HL-60/S4 (cell line): ENCODE data around the gene ODAM.
"Not testable (repeated sequence)": the region's sequence is repeated elsewhere in the genome, so short reads cannot be mapped to it uniquely, and the experiment has no call there.

Experiments
- in situ Hi-C: fragments of 300-500 bp; cut with MboI; formaldehyde crosslinking; loops from 2 replicates; pipeline ENCODE4 v1.14.3; 2022; ENCODE audit warnings: low sequenced_read_pairs

The ODAM gene, protein sequence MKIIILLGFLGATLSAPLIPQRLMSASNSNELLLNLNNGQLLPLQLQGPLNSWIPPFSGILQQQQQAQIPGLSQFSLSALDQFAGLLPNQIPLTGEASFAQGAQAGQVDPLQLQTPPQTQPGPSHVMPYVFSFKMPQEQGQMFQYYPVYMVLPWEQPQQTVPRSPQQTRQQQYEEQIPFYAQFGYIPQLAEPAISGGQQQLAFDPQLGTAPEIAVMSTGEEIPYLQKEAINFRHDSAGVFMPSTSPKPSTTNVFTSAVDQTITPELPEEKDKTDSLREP

DNA sequence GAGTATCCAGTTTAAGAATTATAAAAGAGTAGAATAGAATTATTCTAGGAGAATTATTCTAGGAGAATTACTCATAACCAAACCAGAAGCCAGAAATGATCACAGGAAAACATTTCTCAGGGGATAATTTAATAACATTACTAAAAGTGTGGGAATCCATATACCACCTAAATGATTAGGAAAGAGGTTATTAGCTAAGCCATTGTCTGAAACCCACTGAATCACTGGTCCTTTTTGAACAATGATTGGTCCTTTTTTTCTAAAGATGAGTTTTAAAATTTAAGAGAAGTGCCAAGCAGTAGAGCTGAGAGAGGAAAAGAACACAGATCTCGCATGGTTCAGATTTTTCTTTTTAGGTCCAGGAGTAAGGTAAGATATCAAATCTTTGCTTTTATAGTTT lies at the start of gene ODAM:
TSS of gene ODAM (plus strand) at position 301 of the 400 bp plus-strand sequence. CDS start 819 bp downstream, outside the sequence.
- in situ Hi-C loops, result no loop called here

DNA sequence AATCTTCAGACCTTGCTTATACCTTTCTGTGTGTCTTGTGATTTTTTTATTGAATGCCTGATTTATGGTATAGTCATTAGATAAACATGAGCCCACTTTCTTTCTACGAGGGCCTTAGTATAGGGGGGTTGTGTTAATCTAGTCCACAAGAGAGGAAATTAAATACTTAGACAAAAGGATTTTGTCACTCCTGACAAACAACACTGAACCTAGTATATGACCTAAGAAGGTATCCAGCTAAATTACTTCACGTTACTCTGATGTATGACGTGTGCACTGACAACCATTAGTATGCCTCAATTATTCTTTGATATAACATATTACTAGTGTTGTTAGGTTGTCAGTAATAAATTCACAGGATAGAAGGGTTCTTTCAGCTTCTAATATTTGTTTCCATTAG lies 44.3 kb upstream of the ODAM start:
- in situ Hi-C loops, result no loop called here

DNA sequence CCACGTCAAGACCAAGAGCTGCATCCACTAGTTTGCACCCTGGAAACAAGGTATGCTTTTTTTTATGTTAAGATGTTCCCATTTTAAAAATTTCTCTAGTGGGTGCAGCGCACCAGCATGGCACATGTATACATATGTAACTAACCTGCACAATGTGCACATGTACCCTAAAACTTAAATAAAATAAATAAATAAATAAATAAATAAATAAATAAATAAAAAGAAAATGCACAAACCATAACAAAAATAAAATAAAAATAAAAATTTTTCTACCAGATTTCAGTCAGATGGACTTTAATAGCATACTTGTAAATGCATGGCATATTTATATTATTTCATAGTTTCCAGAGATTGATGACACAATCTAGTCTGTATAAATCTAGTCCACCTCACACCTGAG lies 43.4 kb upstream of the ODAM start:
- in situ Hi-C loops, result no loop called here

DNA sequence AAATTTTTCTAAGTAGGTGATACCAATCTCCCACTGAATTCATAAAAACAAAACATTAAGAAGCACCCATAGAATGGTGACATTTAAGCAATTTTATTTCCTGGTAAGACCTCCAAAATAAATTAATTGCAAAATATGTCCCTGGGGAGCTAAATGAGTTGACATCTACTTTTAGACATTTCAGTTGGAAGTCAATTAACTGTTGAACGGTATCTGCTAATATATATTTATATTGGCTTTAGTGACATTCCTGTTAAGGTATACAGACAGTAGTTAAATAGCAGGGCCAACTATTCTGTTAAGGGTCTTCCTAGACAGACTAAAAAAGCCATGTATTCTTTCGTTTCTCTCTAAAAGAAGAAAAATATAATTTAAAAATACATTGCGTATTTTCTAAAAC lies 41.6 kb upstream of the ODAM start, which contains the start of gene PRR27:
TSS of gene PRR27 (plus strand) at position 301 of the 400 bp plus-strand sequence. CDS start 139 bp downstream, outside the sequence.
- in situ Hi-C loops, result no loop called here

DNA sequence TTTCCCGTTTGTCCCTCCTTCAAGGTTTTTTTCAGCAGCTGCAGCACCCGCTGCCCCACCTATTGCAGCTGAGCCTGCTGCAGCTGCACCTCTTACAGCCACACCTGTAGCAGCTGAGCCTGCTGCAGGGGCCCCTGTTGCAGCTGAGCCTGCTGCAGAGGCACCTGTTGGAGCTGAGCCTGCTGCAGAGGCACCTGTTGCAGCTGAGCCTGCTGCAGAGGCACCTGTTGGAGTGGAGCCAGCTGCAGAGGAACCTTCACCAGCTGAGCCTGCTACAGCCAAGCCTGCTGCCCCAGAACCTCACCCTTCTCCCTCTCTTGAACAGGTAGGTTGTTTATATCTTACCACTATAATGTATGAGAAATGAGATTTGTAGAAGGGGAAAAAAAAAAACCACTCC lies 36.9 kb upstream of the ODAM start:
- in situ Hi-C loops, result no loop called here

DNA sequence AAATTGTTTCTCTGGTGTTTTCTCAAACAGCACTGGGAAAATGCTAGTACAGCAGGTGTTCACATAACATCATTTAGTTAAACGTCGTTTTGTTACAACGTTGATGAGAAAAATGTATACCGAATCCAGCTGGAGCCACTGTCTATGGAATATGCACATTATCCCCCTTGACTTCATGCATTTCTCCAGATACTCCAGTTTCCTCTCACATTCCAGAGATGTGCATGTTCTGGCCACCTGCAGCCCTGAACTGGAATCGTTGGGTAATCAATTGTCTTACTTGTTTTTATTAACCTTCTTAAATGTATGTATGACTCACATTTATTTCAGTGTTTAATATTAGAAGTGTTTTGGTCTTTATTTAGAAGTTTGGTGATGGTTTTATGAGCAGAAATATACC lies 18.4 kb upstream of the ODAM start:
- in situ Hi-C loops, result no loop called here

DNA sequence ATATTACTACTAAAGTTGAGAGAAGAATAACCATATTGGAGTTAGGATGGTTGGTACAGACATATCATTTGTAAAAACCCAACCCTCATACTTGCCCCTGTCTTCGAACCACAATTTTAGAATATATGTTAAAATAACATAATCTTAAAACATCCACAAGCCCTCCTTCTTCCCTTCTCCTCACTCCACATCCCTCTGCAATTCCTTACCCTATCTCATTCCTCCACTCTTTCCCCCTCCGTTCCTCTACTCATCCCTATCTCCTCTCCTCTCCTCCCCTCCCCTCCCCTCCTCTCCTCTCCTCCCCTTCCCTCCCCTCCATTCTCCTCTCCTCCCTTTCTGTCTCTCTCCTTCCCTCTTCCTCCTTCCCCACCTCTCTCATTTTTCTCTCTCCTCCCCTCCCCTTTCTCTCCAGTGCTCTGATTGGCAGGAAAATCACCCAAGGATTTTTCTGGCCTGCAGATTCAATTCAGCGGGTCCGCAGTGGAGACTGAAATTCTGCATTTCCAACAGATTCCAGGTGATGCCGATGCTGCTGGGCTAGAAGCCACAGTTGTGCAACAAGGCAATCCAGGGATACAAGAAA lies 17.4 kb upstream of the ODAM start:
- in situ Hi-C loops, result no loop called here

DNA sequence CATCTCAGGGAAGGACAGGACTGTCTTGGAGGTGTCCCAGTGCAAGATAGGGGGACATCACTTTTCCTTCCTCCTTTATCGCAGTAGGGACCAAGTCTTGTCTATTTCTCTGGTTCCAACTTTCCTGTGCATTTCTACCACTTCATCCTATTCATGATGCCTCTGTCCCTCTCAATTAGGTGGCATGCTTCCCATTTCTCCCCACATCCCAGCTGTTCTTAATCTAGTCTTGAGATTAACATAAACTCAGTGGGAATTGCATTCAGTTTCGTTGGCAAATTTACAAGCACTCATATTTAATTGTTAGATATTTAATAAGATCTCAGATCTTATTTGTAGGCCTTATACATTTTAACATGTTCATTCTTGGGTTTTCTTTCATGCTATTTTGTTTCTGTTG lies 15.7 kb upstream of the ODAM start:
- in situ Hi-C loops, result no loop called here

DNA sequence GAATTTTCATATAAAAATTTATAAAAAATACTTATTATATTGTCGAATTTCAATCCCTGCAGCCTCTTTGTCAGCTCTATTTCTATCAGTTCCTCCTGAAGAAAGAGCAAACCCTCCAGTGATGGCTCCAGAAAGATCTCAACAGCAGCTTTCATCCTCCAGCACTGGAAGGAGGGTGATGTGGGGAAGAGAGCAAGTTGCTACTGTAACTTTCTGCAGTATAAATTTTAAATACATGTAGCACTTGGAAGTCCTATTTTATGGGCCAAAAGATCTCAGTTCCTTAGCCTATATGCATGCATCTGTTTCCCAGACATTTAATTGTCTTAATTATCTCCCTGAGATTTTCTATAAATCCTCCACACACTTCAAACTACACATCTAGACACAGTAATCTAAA lies 13.7 kb upstream of the ODAM start:
- in situ Hi-C loops, result no loop called here

DNA sequence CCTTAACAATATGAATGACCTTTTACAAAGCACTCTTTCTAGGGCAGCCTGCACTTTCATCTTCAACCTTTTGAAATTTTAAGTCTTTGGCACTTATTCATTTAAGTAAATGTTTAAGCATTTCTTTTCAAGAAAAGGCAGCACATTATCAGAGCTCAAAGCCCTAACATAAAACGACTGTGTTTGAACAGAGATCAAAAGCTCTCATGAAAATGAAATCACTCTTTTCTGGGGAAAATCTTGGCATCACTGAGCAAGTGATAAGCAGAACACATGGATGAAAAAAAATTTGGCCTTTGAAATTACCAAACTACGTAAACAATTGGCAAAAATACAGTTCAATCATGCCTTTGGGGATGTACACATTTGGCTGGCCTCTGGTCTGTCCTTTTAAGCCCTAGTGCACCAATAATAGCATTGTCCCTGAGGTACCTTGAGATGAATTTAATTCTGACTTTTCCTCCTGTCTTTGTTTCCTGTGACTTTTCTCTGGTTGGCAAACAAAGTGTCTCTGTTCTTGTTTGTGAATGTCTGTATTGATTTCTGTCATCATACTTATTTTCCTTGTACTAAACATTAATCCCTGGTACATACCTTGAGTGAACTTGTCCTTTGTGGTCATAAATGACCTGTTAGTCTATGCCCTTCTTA lies 12.9 kb upstream of the ODAM start:
- in situ Hi-C loops, result no loop called here

DNA sequence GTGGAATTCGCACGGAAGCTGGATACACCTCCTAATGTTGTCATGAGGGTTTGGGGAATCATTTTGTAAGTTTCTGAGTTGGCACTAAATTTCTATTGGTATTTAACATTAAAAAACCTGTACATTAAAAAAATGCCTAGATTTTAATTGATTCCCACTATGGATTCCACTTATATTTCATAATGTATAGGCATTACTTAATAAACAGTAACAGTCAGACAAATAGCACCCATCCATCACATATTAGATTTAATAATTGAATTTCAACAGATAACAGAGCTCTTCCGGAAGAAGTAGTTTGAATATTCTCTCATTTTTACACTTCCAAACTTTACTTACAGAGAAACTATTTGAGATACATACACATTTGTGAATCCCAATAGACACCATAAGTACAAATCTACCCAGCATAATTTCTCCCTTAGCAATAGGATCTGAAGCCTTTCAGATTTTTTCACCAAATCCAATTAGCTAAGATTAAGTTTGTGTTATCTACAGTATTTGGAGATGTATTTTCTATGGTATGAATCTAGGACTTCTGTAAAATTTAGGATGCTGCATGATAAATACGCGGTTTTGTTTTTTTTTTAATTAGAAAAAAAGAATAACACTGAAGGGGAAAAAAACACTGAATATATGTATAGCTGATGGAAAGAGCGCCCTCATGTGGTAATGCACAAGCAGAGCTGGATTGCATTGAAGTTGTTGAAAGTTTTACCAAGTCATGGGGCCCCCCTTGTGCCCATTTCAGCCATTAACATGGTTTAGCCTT lies 12.2 kb upstream of the ODAM start:
- in situ Hi-C loops, result no loop called here

DNA sequence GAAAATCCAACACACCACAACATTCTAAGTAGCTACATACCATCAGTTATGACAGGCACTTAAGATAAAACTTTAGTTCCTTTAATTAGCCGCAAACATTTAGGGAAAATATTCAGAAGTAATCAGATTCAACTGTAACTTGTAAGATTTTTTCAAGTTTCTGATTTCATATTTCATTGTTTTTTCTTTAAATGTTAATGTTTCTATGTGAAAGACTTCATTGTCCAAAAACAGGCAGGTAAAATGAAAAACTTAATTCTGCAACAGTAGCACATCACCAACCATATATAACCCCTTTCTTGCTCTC lies 11.6 kb upstream of the ODAM start:
- in situ Hi-C loops, result no loop called here

DNA sequence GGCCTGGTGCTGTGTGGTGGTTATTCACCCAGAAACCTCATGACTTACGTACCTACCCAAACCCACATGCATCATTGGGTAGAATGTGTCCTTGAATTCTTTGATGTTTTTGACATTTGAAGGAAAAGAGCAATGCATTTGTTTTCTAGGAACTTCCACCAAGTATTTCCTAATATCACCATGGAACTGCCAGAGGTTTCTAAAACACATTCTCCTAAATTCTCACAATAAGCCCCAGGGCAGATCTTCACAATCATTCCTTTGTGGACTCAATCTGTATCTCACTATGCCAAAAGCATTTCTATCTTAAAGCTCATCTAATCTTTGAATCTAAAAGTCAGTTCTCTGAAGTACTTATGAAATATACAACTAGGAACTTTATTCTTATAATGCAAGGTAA lies 8.3 kb upstream of the ODAM start:
- in situ Hi-C loops, result no loop called here

DNA sequence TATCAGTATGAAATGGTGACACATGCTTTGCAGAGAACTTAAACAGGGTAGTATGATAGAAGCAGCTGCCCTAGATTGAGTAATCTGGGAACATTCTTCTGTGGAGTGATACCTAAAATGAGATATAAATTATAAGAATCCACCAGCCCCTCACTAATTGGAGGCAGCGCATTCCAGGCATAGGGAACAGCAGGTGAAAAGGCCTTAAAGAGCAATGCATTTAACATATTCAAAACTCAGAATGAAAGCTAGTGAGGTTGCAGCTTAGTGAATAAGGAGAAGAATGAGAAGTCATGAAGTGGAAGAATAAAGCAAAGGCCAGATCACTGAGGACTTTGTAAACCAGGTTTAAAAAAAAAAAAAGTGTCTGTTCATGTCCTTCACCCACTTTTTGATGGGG lies 4.9 kb upstream of the ODAM start:
- in situ Hi-C loops, result no loop called here

DNA sequence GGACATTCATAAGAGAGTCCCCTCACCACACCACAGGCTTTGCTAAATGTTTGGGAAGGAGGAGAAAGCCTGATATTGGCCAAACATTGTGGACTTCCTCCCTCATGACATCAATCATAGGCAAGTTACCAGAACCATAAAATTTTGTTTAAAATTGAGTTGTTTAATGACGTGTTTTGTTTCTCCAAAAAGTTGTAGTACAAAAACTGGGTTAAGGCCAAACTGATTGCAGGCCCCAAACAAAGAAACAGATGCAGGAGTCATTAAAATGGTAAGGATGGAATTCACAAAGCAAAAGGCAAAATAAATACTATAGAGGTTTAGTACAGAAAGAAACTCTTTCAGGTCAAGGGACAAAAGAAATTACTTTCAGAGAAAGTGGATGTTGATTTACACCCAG lies 3.9 kb upstream of the ODAM start:
- in situ Hi-C loops, result no loop called here

DNA sequence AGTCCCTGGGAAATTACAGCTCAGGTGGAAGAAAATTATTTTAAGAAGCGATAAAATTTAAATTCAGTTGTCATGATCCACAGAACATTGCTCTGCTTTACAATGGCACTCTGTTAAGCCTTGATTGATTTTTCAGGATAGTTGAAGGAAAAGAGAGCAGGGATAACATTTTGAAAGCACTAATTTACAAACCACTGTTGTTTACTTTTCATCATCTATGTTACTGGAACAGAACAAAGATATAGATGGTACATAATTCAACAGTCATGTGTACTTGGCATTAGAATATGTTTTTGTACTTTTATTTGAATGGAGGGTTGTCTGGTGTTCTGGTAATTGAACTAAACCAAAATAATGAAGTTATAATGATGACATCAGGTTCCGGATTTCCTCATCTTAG lies 2.6 kb upstream of the ODAM start:
- in situ Hi-C loops, result no loop called here

DNA sequence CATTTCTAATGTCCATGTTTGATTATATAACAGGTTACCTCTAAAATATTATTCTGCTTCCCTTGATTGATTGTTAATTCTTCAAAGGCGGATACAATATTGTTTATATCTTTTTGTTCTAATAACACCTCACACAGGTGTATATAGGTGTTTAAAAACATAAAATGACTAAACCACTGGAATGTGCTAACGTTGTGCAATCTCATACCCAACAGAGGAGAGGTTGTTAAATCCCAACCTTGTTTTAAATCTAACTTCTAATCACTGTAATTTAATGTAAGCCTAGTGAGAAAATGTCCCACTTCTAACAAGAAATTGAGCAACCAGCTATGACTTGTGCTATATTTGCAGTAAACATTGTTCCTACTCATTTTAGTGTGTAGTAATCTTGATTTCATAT lies 1.3 kb downstream of the ODAM start:
- in situ Hi-C loops, result no loop called here

DNA sequence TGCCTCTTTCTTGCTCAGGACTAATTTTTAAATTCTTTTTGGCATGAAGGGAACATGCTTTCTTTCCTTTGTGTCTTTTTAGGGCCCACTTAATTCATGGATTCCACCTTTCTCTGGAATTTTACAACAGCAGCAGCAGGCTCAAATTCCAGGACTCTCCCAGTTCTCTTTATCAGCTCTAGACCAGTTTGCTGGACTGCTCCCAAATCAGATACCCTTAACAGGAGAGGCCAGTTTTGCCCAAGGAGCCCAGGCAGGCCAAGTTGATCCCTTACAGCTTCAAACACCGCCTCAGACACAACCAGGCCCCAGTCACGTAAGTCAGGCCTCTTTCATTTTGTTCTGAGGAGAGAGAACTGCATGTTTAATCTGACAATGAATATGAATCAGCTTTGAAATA lies 2.3 kb downstream of the ODAM start:
- in situ Hi-C loops, result no loop called here

DNA sequence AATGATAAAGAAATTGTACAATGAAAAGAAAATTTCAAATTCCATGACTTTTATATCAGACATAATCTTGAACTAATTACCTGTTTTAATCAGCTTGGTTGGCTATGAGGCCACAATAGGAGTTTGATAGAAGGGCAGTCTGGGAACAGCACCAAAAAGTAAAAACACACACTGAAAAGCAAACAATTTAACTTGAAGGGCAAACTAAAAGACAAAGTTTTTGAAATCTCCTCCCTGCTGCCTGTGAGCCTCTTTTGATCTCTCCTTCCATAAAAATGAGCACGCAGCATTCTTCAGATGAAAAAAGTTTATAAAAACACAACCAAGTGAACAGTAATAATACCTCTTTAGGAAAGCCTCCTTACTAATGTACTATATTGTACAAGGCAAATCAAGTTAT lies 8.1 kb downstream of the ODAM start:
- in situ Hi-C loops, result no loop called here

DNA sequence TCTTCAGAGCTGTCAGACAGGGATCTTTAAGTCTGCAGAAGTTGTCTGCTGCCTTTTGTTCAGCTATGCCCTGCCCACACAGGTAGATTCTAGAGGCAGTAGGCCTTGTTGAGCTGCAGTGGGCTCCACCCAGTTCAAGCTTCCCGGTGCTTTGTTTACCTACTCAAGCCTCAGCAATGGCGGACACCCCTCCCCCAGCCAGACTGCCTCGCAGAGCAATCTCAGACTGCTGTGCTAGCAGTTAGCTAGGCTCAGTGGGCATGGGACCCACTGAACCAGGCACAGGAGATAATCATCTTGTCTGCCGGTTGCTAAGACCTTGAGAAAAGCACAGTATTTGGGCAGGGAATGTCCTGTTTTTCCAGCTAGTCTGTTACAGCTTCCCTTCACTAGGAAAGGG lies 17.2 kb downstream of the ODAM start:
- in situ Hi-C loops, result not testable (repeated sequence)

DNA sequence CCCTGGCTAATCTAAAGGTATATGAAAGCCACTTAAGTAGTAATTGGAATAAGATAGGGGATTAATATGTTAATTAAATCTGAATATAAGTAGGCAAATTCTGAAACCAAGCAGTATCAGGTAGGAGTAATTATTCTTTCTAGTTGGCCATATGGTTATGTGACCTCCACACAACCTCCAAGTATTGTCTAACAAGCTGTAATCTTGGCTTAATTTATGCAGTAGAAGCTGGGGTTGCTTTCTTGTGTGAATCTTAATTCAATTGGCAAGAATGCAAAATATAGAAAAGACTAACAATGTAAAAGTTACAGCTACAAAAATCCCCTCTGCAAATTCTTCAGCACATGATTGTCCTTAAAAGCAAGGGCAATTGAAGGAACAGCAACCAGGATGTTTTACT lies 20.6 kb downstream of the ODAM start:
- in situ Hi-C loops, result not testable (repeated sequence)

DNA sequence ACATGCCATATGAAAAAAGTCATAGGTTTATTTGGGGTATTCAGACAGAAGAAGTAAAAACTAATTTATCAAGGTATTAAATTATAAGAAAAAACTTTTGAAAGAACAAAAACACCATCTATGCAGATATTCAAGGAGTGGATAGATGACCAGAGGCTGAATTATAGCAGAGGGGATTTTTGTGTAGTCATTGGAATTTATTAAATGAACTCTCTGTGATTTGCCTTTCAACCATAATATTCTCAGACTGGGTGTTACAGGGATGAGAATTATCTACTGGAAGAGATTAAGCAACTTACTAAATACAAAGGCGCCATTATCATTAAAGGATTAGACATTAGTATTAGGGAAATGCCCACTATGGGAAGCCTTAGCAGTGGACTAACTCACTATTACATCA lies 21.0 kb downstream of the ODAM start:
- in situ Hi-C loops, result not testable (repeated sequence)
